GM12801 (cell line): ENCODE measurements around the gene RPTN.

ENCODE experiments used
- TF ChIP-seq, protein P1 (sequence below): IDR thresholded peaks from one replicate; pipeline ENCODE4 v1.5.1; 2011; ENCODE audit warnings: control low read depth; ENCODE audit not compliant: insufficient read length; ENCODE audit errors: extremely low read depth

Gene RPTN

DNA sequence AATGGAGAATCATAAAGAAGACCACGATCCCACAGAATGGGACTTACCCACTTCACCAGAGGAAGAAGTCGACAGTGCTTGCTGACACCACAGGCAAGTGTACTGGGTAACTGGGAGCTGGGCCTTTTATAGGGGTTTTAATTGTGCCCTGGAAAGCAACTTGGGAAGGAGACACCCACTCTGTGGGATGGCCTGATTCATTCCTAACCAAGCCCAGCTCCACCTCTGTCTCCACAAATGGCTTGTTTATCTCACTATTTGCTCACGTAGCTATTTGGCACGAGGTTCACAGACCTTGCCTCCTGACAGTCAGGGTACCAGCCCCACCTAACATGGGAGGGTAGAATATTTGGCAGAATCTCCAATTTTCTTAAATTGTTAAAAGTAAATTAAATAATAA lies 43.7 kb downstream of the RPTN start, which contains the start of gene TCHH:
TSS of gene TCHH (minus strand) at position 101 of the 400 bp plus-strand sequence. CDS start 1,364 bp downstream, outside the sequence.
- TF ChIP-seq, protein P1, sequence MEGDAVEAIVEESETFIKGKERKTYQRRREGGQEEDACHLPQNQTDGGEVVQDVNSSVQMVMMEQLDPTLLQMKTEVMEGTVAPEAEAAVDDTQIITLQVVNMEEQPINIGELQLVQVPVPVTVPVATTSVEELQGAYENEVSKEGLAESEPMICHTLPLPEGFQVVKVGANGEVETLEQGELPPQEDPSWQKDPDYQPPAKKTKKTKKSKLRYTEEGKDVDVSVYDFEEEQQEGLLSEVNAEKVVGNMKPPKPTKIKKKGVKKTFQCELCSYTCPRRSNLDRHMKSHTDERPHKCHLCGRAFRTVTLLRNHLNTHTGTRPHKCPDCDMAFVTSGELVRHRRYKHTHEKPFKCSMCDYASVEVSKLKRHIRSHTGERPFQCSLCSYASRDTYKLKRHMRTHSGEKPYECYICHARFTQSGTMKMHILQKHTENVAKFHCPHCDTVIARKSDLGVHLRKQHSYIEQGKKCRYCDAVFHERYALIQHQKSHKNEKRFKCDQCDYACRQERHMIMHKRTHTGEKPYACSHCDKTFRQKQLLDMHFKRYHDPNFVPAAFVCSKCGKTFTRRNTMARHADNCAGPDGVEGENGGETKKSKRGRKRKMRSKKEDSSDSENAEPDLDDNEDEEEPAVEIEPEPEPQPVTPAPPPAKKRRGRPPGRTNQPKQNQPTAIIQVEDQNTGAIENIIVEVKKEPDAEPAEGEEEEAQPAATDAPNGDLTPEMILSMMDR: no peak

DNA sequence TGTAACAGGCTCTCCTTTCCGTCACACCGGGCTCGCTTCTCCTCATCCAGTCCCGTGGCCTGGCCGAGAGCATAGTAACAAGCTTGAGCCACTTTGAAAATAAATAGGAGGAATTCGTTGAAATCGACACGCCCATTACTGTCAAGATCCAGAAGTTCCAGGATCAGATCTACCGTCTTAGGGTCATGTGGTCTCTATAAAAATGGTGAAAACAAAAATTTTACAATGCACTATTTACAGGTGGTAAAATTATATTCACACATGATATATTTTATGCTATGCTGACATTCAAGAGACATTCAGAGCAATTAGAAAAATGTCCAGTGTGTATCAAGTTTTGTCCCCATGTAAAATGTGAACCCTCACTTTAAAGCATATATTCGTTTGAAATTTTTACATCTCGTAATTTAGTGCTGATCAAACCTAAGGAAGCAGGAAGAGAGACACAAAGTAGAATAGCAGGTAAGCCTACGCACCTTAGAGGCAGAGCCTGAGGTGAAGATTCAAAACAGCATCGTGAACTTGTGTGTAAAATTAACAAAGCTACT lies 46.1 kb downstream of the RPTN start:
- TF ChIP-seq, protein P1: no peak

DNA sequence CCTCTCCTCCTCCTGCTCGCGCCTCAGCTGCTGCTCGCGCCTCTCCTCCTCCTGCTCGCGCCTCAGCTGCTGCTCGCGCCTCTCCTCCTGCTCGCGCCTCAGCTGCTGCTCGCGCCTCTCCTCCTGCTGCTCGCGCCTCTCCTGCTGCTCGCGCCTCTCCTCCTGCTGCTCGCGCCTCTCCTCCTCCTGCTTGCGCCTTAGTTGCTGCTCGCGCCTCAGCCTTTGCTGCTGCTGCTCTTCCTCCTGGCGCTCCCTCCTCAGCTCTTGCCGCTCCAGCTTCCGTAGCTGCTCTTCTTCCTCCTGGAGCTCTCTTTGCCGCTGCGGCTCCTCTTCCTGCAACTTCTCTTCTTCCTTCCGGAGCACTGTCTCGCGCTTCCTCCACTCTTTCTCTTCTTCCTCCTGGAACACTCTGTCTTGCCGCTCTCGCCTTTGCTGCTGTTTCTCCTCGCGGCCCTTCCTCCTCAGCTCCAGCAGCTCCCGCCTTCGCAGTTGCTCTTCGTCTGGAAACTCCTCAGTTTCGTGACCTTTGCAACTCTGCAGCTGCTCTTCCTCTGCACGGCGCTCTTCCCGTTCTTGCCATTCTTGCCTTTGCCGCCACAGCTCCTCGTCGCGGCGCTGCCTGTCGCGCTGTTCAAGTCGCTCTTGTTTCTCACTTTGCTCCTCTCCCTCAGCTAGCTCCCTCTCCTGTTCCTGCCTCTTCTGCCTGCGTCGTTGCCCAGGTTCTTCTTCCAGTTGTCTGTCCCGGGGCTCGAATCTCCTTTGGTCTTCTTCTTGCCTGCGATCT lies 46.7 kb downstream of the RPTN start:
- TF ChIP-seq, protein P1: no peak

DNA sequence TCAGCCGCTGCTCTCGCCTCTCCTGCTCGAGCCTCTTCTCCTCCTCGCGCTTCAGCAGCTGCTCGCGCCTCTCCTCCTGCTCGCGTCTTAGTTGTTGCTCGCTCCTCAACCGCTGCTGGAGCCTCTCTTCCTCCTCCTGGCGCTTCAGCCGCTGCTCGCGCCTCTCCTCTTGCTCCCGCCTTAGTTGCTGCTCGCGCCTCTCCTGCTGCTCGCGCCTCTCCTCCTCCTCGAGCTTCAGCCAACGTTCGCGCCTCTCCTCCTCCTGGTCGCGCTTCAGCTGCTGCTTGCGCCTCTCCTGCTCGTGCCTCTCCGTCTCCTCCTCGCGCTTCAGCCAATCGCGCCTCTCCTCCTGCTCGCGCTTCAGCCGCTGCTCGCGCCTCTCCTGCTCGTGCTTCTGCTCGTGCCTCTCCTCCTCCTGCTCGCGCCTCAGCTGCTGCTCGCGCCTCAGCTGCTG lies 47.5 kb downstream of the RPTN start:
- TF ChIP-seq, protein P1: no peak

DNA sequence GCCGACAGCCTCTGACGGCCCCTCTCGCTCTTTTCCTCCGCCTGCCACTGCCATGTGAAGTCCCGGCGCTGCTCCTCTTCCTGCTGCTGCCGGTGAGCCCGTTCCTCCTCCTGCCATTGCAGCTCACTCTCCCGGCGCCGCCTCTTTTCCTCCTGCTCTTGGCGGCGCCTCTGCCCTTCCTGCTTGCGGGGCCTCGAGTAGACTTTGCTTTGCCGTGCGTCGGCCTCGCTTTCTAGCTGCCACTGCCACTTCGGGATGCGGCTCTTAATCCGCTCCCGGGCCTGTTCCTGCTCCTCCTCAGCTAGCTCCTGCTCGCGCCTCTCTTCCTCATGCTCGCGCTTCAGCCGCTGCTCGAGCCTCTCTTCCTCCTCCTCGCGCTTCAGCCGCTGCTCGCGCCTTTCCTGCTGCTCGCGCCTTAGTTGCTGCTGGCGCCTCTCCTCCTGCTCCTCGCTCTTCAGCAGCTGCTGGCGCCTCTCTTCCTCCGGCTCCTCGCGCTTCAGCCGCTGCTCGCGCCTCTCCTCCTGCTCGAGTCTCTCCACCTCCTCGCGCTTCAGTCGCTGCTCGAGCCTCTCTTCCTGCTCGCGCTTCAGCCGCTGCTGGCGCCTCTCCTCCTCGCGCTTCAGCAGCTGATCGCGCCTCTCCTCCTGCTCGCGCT lies 48.0 kb downstream of the RPTN start:
- TF ChIP-seq, protein P1: no peak

DNA sequence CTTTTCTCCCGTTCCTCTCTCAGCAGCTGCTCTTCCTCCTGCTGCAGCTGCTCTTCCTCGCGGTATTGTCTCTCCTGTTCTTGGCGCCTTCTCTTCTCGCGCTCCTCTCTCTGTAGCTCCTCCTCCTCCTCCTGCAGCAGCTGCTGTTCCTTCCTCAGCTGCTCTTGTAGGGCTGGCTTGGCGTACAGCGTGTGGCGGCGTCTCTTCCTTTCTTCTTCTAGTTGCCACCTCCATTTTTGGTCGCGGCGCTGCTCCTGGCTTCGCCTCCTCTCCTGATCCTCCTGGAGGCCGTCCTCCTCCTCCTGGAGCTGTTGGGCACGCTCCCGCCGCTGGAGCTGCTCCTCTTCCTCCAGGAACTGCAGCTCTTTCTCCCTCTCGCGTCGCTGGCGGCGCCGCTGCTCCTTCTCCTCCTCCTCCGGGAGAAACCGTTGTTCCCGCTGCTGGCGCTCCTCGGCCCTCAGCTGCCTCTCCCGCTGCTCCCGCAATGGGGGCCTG lies 48.6 kb downstream of the RPTN start:
- TF ChIP-seq, protein P1: no peak

DNA sequence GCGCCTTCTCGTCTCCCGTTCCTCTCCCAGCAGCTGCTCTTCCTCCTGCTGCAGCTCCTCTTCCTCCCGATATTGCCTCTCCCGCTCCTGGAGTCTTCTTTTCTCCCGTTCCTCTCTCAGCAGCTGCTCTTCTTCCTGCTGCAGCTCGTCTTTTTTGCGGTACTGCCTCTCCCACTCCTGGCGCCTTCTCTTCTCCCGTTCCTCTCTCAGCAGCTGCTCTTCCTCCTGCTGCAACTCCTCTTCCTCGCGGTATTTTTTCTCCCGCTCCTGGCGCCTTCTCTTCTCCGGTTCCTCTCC lies 49.1 kb downstream of the RPTN start:
- TF ChIP-seq, protein P1: no peak
